ENCODE measurements around the gene RELCH.

Gene RELCH

DNA sequence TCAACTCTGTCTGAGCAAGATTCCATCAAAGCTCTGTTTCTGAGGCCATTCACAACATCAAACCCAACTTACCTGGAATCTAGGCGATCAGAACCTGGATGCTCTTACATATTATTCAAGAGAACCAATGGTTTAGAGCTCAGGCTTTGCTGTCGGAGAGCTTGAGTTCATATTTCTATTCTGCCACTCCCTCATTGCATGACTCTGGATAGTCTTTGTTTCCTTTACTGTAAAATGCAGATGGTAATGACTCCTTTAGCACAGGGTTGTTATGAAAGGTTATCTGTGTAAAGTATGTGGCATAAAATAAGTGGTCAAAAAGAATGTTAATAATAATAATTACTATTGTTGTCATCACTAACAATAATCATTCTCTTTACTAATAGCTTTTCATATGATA lies 12.6 kb downstream of the RELCH start:
- Histone ChIP-seq H3K4ac (ENCODE audit: low read length) (no peak overlapping the region), H2BK15ac (ENCODE audit: low read length) (no peak overlapping the region)
- WGBS, 2 donors (ENCODE audit: extremely low coverage in 2 of 2, insufficient read length in 2 of 2, insufficient replicate concordance in 1 of 2) = no CpG with 5 or more reads among the region's 2 CpGs

DNA sequence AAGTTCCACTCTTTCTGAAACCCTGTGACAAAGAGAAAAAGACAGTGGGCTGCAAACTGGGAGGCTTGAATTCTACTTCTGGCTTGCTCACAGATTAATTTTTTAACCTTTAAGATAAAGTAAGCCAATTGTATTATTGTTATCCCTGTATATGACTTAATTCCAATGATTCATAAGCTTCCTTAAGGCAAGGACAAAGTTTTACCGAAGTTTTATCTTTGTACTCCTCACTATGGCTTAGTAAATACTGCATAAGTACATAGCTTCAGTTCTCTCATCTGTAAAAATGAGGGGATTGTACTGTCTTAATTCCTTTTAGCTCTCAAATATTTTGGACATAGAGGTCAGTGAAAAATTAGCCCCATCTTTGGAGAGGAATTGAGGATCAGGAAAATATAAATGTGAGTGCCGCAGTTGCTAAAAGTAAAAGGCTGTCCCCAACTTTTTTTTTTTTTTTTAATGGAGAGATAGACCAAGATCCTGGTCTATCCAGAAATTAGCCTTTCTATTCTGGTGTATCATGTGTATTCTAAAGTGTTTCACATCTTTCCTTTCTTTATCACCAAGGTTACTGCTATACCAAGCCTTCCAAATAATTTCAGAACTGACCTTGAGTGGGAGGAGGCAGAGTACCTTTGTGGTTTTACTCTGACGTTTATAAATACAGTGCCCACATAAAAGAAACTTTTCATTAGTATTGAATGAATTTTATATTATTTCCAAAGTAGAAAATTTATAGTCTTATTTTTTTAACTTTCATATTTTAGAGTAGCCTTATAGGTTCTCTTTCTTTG lies 13.3 kb downstream of the RELCH start:
- no peak overlapping the region for H3K18ac ChIP-seq (ENCODE audit: low read length)
- no peaks in the 10 kb centered on the region for H3K79me1 ChIP-seq (ENCODE audit: low read depth, low read length)
- H3K4me2 ChIP-seq (ENCODE audit: insufficient read depth, low read length, poor library complexity, severe bottlenecking) = no peak overlapping the region
- no peak overlapping the region for H2AFZ ChIP-seq (ENCODE audit: low read length)
- H3K4me1 ChIP-seq (ENCODE audit: control insufficient read depth in 2 of 2, insufficient read depth in 1 of 2, low read depth in 1 of 2, low read length in 2 of 2) = no peaks in the 10 kb centered on the region
- H4K8ac ChIP-seq (ENCODE audit: low read depth, low read length) = no peak overlapping the region
- DNase-seq (ENCODE audit: low spot score) = no peak
- no peaks in the 10 kb centered on the region for H3K36me3 ChIP-seq (replicated peaks in 1 of 2; ENCODE audit: control insufficient read depth in 2 of 2, insufficient read depth in 2 of 2, low read length in 2 of 2)
- no peak overlapping the region for H3K4ac ChIP-seq (ENCODE audit: low read length)
- peaks cover 0 to 1% of the 10 kb centered on the region in 2 donors for H3K9me3 ChIP-seq (replicated peaks in 1 of 2; ENCODE audit: control insufficient read depth in 2 of 2, insufficient read depth in 1 of 2, low read depth in 1 of 2, low read length in 2 of 2)
- no peaks in the 10 kb centered on the region for H3K27me3 ChIP-seq (ENCODE audit: control insufficient read depth in 3 of 3, insufficient read depth in 3 of 3, low read depth in 1 of 3, low read length in 3 of 3)
- H3K27ac ChIP-seq (replicated peaks; ENCODE audit: low read length) = no peak overlapping the region
- H3K23ac ChIP-seq (ENCODE audit: low read depth, low read length, poor library complexity) = no peak overlapping the region
- no CpG with 5 or more reads among the region's 3 CpGs for WGBS, 2 donors (ENCODE audit: extremely low coverage in 2 of 2, insufficient read length in 2 of 2, insufficient replicate concordance in 1 of 2)
- no peak overlapping the region for H2BK12ac ChIP-seq (ENCODE audit: low read length)
- no peak overlapping the region for H2AK5ac ChIP-seq (ENCODE audit: low read depth, low read length)
- no peak overlapping the region for H4K91ac ChIP-seq (ENCODE audit: low read depth, low read length, poor library complexity)
- H2BK15ac ChIP-seq (ENCODE audit: low read length) = no peak overlapping the region
- no peak overlapping the region for H2BK5ac ChIP-seq (ENCODE audit: low read length)
- H3K4me3 ChIP-seq (ENCODE audit: low read length in 2 of 2) = no peak overlapping the region
- H2BK120ac ChIP-seq (ENCODE audit: low read depth, low read length) = no peak overlapping the region
- H3K14ac ChIP-seq (ENCODE audit: low read length) = no peak overlapping the region
- no peak overlapping the region for H3K9ac ChIP-seq (ENCODE audit: low read depth, low read length, poor library complexity)

More for the DNA sequence above, 12.6 kb downstream of the RELCH start:
- no peak overlapping the region for H3K18ac ChIP-seq (ENCODE audit: low read length)
- H2BK120ac ChIP-seq (ENCODE audit: low read depth, low read length) = no peak overlapping the region
- H3K4me3 ChIP-seq (ENCODE audit: low read length in 2 of 2) = no peak overlapping the region
- no peak overlapping the region for H2AK5ac ChIP-seq (ENCODE audit: low read depth, low read length)
- H2AFZ ChIP-seq (ENCODE audit: low read length) = no peak overlapping the region
- H3K27ac ChIP-seq (replicated peaks; ENCODE audit: low read length) = no peak overlapping the region
- H3K9ac ChIP-seq (ENCODE audit: low read depth, low read length, poor library complexity) = no peak overlapping the region
- peaks cover 0 to 1% of the 10 kb centered on the region in 2 donors for H3K9me3 ChIP-seq (replicated peaks in 1 of 2; ENCODE audit: control insufficient read depth in 2 of 2, insufficient read depth in 1 of 2, low read depth in 1 of 2, low read length in 2 of 2)
- no peak overlapping the region for H4K8ac ChIP-seq (ENCODE audit: low read depth, low read length)
- no peaks in the 10 kb centered on the region for H3K4me1 ChIP-seq (ENCODE audit: control insufficient read depth in 2 of 2, insufficient read depth in 1 of 2, low read depth in 1 of 2, low read length in 2 of 2)
- no peak overlapping the region for H3K23ac ChIP-seq (ENCODE audit: low read depth, low read length, poor library complexity)
- no peaks in the 10 kb centered on the region for H3K36me3 ChIP-seq (replicated peaks in 1 of 2; ENCODE audit: control insufficient read depth in 2 of 2, insufficient read depth in 2 of 2, low read length in 2 of 2)
- no peaks in the 10 kb centered on the region for H3K27me3 ChIP-seq (ENCODE audit: control insufficient read depth in 3 of 3, insufficient read depth in 3 of 3, low read depth in 1 of 3, low read length in 3 of 3)
- H2BK12ac ChIP-seq (ENCODE audit: low read length) = no peak overlapping the region
- H2BK5ac ChIP-seq (ENCODE audit: low read length) = no peak overlapping the region
- no peak overlapping the region for H3K4me2 ChIP-seq (ENCODE audit: insufficient read depth, low read length, poor library complexity, severe bottlenecking)
- no peak overlapping the region for H4K91ac ChIP-seq (ENCODE audit: low read depth, low read length, poor library complexity)
- no peaks in the 10 kb centered on the region for H3K79me1 ChIP-seq (ENCODE audit: low read depth, low read length)
- DNase-seq (ENCODE audit: low spot score) = no peak
- H3K14ac ChIP-seq (ENCODE audit: low read length) = no peak overlapping the region

DNA sequence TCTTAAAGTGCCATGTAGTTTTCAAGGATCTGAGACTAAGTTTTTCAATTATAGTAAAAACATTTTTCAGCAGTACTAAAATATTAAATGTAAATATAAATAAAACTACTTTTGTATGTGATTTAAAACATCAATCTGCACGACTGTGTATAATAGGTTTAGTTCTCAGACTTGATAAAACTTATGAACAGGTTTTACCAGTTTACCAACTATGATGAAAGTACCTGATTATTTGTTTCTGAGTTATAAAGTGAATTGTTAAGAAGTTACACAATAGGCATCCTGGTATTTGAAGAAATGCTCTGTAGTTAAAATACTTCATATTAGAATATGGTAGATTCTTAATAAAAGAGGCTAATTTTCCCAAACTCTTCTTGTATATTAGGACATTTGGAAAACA lies 14.8 kb downstream of the RELCH start:
- H2AK5ac ChIP-seq (ENCODE audit: low read depth, low read length) = no peak overlapping the region

DNA sequence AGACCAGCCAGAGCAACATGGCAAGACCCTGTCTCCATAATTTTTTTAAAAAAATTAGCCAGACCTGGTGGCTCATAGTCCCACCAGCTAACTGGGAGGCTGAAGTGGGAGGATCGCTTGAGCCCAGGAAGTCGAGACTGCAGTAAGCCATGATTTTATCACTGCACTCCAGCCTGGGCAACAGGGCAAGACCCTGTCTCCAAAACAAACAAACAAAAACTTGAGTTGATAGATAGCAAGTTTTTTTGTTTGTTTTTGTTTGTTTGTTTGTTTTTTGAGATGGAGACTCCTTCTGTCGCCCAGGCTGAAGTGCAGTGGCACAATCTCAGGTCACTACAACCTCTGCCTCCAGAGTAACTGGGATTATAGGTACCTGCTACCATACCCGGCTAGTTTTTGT lies 18.8 kb downstream of the RELCH start:
- H3K9ac ChIP-seq (ENCODE audit: low read depth, low read length, poor library complexity) = no peak overlapping the region
- H2AK5ac ChIP-seq (ENCODE audit: low read depth, low read length) = no peak overlapping the region
- no peak overlapping the region for H4K8ac ChIP-seq (ENCODE audit: low read depth, low read length)
- H3K23ac ChIP-seq (ENCODE audit: low read depth, low read length, poor library complexity) = no peak overlapping the region
- no peak overlapping the region for H3K4me2 ChIP-seq (ENCODE audit: insufficient read depth, low read length, poor library complexity, severe bottlenecking)
- peaks cover 1 to 10% of the 10 kb centered on the region in 2 donors for H3K9me3 ChIP-seq (replicated peaks in 1 of 2; ENCODE audit: control insufficient read depth in 2 of 2, insufficient read depth in 1 of 2, low read depth in 1 of 2, low read length in 2 of 2)
- no peaks in the 10 kb centered on the region for H3K27me3 ChIP-seq (ENCODE audit: control insufficient read depth in 3 of 3, insufficient read depth in 3 of 3, low read depth in 1 of 3, low read length in 3 of 3)
- H3K4me1 ChIP-seq (ENCODE audit: control insufficient read depth in 2 of 2, insufficient read depth in 1 of 2, low read depth in 1 of 2, low read length in 2 of 2) = no peaks in the 10 kb centered on the region
- H3K18ac ChIP-seq (ENCODE audit: low read length) = no peak overlapping the region
- H3K4ac ChIP-seq (ENCODE audit: low read length) = no peak overlapping the region
- no CpG with 5 or more reads among the region's 4 CpGs for WGBS, 2 donors (ENCODE audit: extremely low coverage in 2 of 2, insufficient read length in 2 of 2, insufficient replicate concordance in 1 of 2)
- DNase-seq (ENCODE audit: low spot score) = no peak
- no peak overlapping the region for H2BK12ac ChIP-seq (ENCODE audit: low read length)
- H3K36me3 ChIP-seq (replicated peaks in 1 of 2; ENCODE audit: control insufficient read depth in 2 of 2, insufficient read depth in 2 of 2, low read length in 2 of 2) = peaks cover 0 to 3% of the 10 kb centered on the region in 2 donors
- no peak overlapping the region for H3K27ac ChIP-seq (replicated peaks; ENCODE audit: low read length)
- no peaks in the 10 kb centered on the region for H3K79me1 ChIP-seq (ENCODE audit: low read depth, low read length)
- H2AFZ ChIP-seq (ENCODE audit: low read length) = no peak overlapping the region
- no peak overlapping the region for H2BK120ac ChIP-seq (ENCODE audit: low read depth, low read length)
- H2BK5ac ChIP-seq (ENCODE audit: low read length) = no peak overlapping the region
- H3K14ac ChIP-seq (ENCODE audit: low read length) = no peak overlapping the region
- no peak overlapping the region for H2BK15ac ChIP-seq (ENCODE audit: low read length)
- H3K4me3 ChIP-seq (ENCODE audit: low read length in 2 of 2) = no peak overlapping the region
- H4K91ac ChIP-seq (ENCODE audit: low read depth, low read length, poor library complexity) = no peak overlapping the region

More for the DNA sequence above, 14.8 kb downstream of the RELCH start:
- Histone ChIP-seq H3K9me3 (replicated peaks in 1 of 2; ENCODE audit: control insufficient read depth in 2 of 2, insufficient read depth in 1 of 2, low read depth in 1 of 2, low read length in 2 of 2) (peaks cover 0 to 1% of the 10 kb centered on the region in 2 donors), H3K23ac (ENCODE audit: low read depth, low read length, poor library complexity) (no peak overlapping the region), H2AFZ (ENCODE audit: low read length) (no peak overlapping the region), H2BK5ac (ENCODE audit: low read length) (no peak overlapping the region), H3K4me2 (ENCODE audit: insufficient read depth, low read length, poor library complexity, severe bottlenecking) (no peak overlapping the region), H2BK15ac (ENCODE audit: low read length) (no peak overlapping the region), H3K79me1 (ENCODE audit: low read depth, low read length) (no peaks in the 10 kb centered on the region), H3K27ac (replicated peaks; ENCODE audit: low read length) (no peak overlapping the region), H4K8ac (ENCODE audit: low read depth, low read length) (no peak overlapping the region), H3K9ac (ENCODE audit: low read depth, low read length, poor library complexity) (no peak overlapping the region), H3K4me1 (ENCODE audit: control insufficient read depth in 2 of 2, insufficient read depth in 1 of 2, low read depth in 1 of 2, low read length in 2 of 2) (no peaks in the 10 kb centered on the region), H4K91ac (ENCODE audit: low read depth, low read length, poor library complexity) (no peak overlapping the region), H3K36me3 (replicated peaks in 1 of 2; ENCODE audit: control insufficient read depth in 2 of 2, insufficient read depth in 2 of 2, low read length in 2 of 2) (no peaks in the 10 kb centered on the region), H3K4me3 (ENCODE audit: low read length in 2 of 2) (no peak overlapping the region), H2BK12ac (ENCODE audit: low read length) (no peak overlapping the region), H3K27me3 (ENCODE audit: control insufficient read depth in 3 of 3, insufficient read depth in 3 of 3, low read depth in 1 of 3, low read length in 3 of 3) (no peaks in the 10 kb centered on the region), H2BK120ac (ENCODE audit: low read depth, low read length) (no peak overlapping the region), H3K14ac (ENCODE audit: low read length) (no peak overlapping the region), H3K18ac (ENCODE audit: low read length) (no peak overlapping the region), H3K4ac (ENCODE audit: low read length) (no peak overlapping the region)
- WGBS, 2 donors (ENCODE audit: extremely low coverage in 2 of 2, insufficient read length in 2 of 2, insufficient replicate concordance in 1 of 2) = no CpG with 5 or more reads among the region's 1 CpG
- no peak for DNase-seq (ENCODE audit: low spot score)

All from neuronal stem cell (in vitro differentiated cells).